ENCODE results near the gene NEDD8.
"Not testable (repeated sequence)": the region's sequence is repeated elsewhere in the genome, so short reads cannot be mapped to it uniquely, and the experiment has no call there.

The NEDD8 gene

DNA sequence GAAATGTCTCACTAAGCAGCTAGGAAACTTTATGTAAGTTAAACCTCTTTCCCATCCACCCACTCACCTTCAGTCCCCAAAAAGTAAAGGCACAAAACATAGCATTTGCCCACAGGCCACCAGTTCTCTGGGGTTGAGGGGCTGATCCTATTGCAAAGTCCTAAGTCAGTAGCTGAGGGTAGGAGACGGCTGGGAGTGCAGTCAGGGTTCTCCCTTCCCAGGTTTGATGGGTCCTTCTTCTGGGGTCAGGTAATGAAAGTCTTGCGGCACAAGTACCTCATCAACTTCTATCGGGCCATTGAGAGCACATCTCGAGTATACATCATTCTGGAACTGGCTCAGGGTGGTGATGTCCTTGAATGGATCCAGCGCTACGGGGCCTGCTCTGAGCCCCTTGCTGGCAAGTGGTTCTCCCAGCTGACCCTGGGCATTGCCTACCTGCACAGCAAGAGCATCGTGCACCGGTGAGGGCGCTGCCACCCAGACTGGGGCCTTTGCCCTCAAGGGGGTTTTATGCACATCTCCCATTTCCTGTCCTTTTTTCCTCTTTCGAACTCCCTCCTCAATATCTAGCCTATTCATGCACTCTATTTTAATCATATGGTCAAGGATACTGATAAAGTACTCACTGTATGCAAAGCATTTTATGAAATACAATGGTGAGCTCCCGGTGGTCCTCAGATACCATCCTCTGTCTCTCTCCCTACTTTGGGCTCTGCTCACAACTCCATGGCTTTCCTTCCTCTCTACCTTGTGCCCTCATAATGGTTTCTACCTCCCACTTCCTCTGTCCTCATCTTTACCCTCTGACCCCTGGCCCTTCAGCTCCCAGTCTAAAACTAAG lies 25.7 kb downstream of the NEDD8 start:
- no peak for DNase-seq (ENCODE audit: low read depth, low spot score)
- H3K4me3 ChIP-seq (ENCODE audit: low read length) = no peak overlapping the region

- no peak for DNase-seq (ENCODE audit: low read depth, low spot score)
Observed at GRCh38 chr14:24204163-24205146, 27.7 kb downstream of the NEDD8 start.

GRCh38 chr14:24203249-24203886 lies 28.8 kb downstream of the NEDD8 start:
- not testable (repeated sequence) for H3K4me3 ChIP-seq (ENCODE audit: low read length); DNase-seq (ENCODE audit: low read depth, low spot score)

More at GRCh38 chr14:24204163-24205146, 27.7 kb downstream of the NEDD8 start:
- no peak overlapping the region for H3K4me3 ChIP-seq (ENCODE audit: low read length)

DNA sequence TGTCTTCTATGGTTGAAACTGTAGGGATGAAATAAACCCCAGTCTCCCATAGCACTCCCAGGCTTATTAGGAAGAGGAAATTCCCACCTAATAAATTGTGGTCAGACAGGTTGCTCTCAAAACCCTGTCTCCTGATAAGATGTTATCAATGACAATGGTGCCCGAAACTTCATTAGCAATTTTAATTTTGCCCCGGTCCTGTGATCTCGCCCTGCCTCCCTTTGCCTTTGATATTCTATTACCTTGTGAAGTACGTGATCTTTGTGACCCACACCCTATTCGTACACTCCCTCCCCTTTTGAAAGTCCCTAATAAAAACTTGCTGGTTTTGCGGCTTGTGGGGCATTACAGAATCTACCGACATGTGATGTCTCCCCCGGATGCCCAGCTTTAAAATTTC lies 29.6 kb downstream of the NEDD8 start:
- H3K4me3 ChIP-seq (ENCODE audit: low read length) = not testable (repeated sequence)

DNA sequence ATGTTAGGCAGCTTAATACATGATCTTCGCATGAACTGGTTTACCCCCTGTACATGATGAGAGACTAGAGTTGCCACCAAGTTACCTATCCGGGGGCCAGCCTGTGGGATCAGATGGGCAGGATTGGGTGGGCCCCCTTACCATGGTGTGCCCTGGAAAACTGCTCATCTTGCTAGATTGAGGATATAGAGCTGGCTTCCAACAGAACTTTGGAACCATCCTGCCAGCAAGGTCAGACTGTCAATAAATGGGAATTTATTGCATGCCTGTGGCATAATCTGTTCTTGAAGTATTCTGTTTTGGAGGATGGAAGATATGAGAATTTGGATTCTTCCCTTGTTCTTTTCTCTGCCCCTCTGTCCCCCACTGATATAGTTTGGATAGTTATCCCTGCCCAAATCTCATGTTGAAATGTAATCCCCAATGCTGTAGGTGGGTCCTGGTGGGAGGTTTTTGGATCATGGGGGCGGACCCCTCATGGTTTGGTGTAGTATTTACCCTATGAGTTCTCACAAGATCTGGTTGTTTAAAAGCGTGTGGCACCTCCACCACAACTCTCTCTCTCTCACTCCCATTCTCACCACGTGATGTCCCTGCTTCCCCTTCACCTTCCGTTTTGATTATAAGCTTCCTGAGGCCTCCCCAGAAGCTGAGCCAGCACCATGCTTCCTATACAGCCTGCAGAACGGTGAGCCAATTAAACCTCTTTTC lies 33.2 kb downstream of the NEDD8 start:
- no peak for DNase-seq (ENCODE audit: low read depth, low spot score)
- H3K4me3 ChIP-seq (ENCODE audit: low read length) = no peak overlapping the region

More for the DNA sequence above, 29.6 kb downstream of the NEDD8 start:
- DNase-seq (ENCODE audit: low read depth, low spot score) = not testable (repeated sequence)

DNA sequence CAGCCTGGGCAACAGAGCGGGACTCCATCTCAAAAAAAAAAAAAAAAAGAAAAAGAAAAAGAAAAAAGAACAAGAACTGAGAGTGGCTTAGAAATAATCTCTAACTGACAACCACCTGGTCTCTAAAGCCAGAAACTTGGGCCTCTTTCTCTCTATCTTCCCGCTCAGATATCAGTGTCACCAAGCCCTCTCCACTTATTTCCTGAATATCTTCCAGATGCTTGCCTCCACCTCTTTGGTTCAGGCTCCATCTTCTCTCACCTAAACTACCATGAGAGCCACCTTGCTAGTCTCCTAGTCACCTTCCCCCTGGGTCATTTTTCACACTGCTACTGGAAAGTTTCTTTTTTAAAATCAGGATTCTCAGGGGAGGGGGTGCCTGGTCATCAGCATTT lies 35.1 kb downstream of the NEDD8 start:
- H3K4me3 ChIP-seq (ENCODE audit: low read length) = no peak overlapping the region

DNA sequence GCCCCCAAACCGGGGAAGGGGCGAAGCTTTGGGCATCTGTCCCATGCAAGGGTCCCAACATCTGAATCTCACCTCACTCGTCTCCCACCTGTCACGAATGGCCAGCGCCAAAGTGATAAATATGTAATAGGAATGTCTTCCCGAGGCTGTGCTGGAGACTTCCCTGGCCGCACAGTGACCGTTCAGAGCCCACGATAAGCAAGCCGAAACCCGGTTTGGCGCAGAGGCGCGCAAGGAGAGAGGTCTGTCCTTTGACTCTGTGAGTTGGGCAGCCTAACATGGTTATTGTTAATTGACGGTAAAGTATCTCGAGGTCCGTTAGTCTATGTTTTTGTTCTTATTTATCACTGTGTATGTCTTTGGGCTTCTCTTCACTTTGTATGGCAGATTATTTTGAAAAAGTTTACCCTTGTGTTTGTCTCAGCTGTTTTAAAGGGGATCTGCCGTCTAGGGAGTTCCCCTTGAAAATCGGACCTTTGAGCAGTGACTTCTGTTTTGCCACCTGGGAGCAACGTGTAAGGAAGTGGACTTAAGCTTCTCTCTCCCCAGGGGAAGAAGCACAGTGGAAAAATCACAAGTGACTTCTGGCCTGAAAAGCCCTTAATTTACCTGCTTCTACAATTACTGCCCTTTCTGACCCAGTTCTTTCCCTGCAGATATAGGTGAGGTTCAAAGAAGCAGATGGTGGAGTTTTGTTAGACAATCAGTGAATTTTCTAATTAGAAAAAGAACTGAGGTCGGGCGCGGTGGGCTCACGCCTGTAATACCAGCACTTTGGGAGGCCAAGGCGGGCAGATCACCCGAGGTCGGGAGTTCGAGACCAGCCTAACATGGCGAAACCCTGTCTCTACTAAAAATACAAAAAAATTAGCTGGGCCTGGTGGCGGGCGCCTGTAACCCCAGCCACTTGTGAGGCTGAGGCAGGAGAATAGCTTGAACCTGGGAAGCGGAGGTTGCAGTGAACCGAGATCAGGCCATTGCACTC lies 35.8 kb downstream of the NEDD8 start:
- H3K4me3 ChIP-seq (ENCODE audit: low read length) = peak overlapping the region; percentile 85
- no peak for DNase-seq (ENCODE audit: low read depth, low spot score)

More for the DNA sequence above, 35.1 kb downstream of the NEDD8 start:
- no peak for DNase-seq (ENCODE audit: low read depth, low spot score)

GRCh38 chr14:24195186-24196070 lies 36.7 kb downstream of the NEDD8 start, which contains the start of gene TM9SF1:
Gene TM9SF1 (minus strand): TSS chr14:24195441. CDS start chr14:24195019, 422 bp downstream.
- H3K4me3 ChIP-seq (ENCODE audit: low read length) = peak within 1 kb of the TSS; percentile 85
- peak; percentile 81 for DNase-seq (ENCODE audit: low read depth, low spot score)

DNA sequence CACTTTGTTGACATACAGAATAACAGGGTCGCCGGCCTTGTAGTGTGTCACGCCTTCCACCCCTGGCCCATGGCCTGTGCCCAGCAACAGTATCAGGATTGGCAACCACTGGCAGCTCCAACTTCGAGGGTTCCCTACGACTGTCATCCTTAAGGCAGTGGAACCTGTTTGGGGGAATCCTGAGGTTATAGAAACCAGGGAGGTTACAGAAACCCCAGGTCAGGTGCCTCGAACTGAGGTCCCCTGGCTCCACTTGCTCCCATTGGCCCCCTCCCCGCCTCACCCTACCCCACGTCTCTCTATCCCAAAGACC lies 37.3 kb downstream of the NEDD8 start:
- no peak for DNase-seq (ENCODE audit: low read depth, low spot score)
- peak overlapping the region; percentile 85 for H3K4me3 ChIP-seq (ENCODE audit: low read length)

- peak overlapping the region; percentile 85 for H3K4me3 ChIP-seq (ENCODE audit: low read length)
- DNase-seq (ENCODE audit: low read depth, low spot score) = no peak
Observed at GRCh38 chr14:24194186-24194872, 37.8 kb downstream of the NEDD8 start.

GRCh38 chr14:24192933-24193332 lies 39.2 kb downstream of the NEDD8 start:
- no peak overlapping the region for H3K4me3 ChIP-seq (ENCODE audit: low read length)
- no peak for DNase-seq (ENCODE audit: low read depth, low spot score)

- DNase-seq (ENCODE audit: low read depth, low spot score) = no peak
- no peak overlapping the region for H3K4me3 ChIP-seq (ENCODE audit: low read length)
Observed at GRCh38 chr14:24190416-24190815, 41.8 kb downstream of the NEDD8 start.

DNA sequence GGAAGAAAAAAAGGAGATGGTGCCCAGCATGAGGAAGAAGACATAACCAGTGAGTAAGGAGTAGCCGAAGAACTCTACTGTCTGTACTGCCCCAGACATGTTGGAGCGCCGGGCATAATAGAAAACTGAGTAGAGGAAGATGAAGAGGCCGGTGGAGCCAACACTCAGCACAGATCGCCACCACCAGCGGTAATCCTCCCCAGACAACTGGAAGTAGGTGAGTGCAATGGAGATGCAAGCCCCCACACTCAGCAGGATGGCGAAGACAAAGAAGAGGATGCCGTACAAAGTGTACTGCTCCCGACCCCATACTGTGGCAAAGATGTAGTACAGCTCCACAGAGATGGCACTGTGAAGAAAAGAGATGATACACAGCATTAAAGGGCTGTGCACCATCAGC lies 42.7 kb downstream of the NEDD8 start:
- H3K4me3 ChIP-seq (ENCODE audit: low read length) = peak overlapping the region; percentile 85; the same call in 1 of the 2 replicates

GRCh38 chr14:24189059-24189375 lies 43.1 kb downstream of the NEDD8 start:
- H3K4me3 ChIP-seq (ENCODE audit: low read length) = peak overlapping the region; percentile 85
- DNase-seq (ENCODE audit: low read depth, low spot score) = no peak

More for the DNA sequence above, 42.7 kb downstream of the NEDD8 start:
- DNase-seq (ENCODE audit: low read depth, low spot score) = no peak

DNA sequence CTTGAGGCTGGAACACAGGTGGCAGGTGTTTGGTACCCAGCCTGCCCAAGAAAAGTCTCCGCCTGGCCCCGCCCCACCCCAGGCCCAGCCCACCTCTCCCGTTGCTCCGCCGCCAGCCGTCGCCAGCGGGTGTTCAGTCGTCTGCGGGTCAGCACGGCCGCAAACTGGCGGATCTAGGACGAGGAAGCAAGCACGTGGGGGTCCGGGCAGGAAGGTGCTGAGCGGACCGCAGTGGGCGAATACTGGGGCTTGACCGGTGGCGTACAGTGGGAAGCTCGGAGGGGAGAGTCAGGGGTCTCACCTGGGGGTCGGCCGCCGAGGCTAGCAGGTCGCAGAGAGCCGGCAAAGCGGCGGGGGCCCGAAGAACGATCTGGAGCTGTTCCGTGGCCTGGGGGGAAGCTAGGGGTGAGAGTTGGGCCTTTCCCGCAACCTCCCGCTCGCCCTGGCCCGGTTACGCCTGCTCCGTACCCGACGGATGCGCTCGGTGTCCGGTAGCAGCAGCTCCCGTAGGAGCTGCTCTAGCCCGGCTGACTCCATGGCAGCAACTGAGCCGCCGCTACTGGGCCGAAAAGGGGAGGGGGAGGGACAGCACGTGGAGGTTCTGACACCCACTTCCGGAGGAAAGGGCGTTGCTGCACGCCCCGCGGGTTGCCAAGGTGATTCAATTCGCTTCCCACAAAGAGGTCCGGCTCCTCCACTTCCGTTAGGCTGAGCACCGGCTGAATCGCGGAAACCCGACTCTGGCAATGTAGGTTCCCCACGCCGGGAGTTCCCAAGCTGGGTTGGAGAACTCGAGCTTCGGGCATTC lies 43.7 kb downstream of the NEDD8 start, which contains the start of gene IPO4:
Gene IPO4, minus strand, starts transcription at position 566 of the 808 bp plus-strand sequence. Its CDS starts 29 bp downstream, at position 537.
- H3K4me3 ChIP-seq (ENCODE audit: low read length) = peak within 1 kb of the TSS; percentile 85
- peak; percentile 98 for DNase-seq (ENCODE audit: low read depth, low spot score)
